H1 (cell line): ENCODE data around the gene POU4F1. TPM values are rescaled to one million over a fixed set of nuclear protein-coding genes. Genes with fewer than 3 reads are reported as not detected.

Experiments used
- BRCA1 ChIP-seq: IDR thresholded peaks from 2 replicates; pipeline ENCODE4 v1.6.1; 2012; ENCODE audit warnings: low read depth, low read length, improper control_type of control experiment
- CHD1 ChIP-seq: IDR thresholded peaks from 2 replicates; pipeline ENCODE4 v1.6.1; 2012; ENCODE audit warnings: low read depth, low read length, improper control_type of control experiment
- CREB1 ChIP-seq: IDR thresholded peaks from 2 replicates; pipeline ENCODE4 v1.6.1; 2012; ENCODE audit warnings: inconsistent platforms
- FOSL1 ChIP-seq: IDR thresholded peaks from 2 replicates; pipeline ENCODE4 v1.6.1; 2011; ENCODE audit warnings: mild to moderate bottlenecking, low read depth, low read length, moderate library complexity; ENCODE audit not compliant: insufficient read depth
- GABPA ChIP-seq: IDR thresholded peaks from 2 replicates; pipeline ENCODE4 v1.6.1; 2011; ENCODE audit warnings: mild to moderate bottlenecking, low read length, moderate library complexity, borderline replicate concordance; ENCODE audit not compliant: insufficient read depth
- KDM1A ChIP-seq: fragments of 200-600, 300-600 bp; sonication (generic); IDR thresholded peaks from 2 replicates; pipeline ENCODE4 v1.7.1; 2016; ENCODE audit warnings: mild to moderate bottlenecking, low read length, borderline replicate concordance
- MAFK ChIP-seq: IDR thresholded peaks from 2 replicates; pipeline ENCODE4 v1.6.1; 2012; ENCODE audit warnings: low read depth, mild to moderate bottlenecking, improper control_type of control experiment, low read length
- POLR2A ChIP-seq, 2 experiments: IDR thresholded peaks; 1 replicate in 1 of 2; 2 replicates in 1 of 2; pipeline ENCODE4 v1.6.1; 2011; ENCODE audit warnings: low read depth in 2 of 2, low read length in 2 of 2, mild to moderate bottlenecking in 2 of 2; ENCODE audit errors: control extremely low read depth in 1 of 2
- RNF2 ChIP-seq: fragments of 200-900, 300-1000 bp; sonication (generic); IDR thresholded peaks from 2 replicates; pipeline ENCODE4 v1.7.1; 2016; ENCODE audit warnings: borderline replicate concordance, low read depth, mild to moderate bottlenecking, antibody characterized with exemption, low read length; ENCODE audit not compliant: poor library complexity, severe bottlenecking; ENCODE audit errors: missing control alignments
- TCF12 ChIP-seq: IDR thresholded peaks from 2 replicates; pipeline ENCODE4 v1.6.1; 2011; ENCODE audit warnings: low read depth, mild to moderate bottlenecking, low read length
- YY1 ChIP-seq: IDR thresholded peaks from 2 replicates; pipeline ENCODE4 v1.6.1; 2011; ENCODE audit warnings: low read depth, mild to moderate bottlenecking, low read length
- polyA plus RNA-seq, 7 experiments: library from polyadenylated mRNA; depleted of rRNA in 3 of 7; stranded (reverse) in 5 of 7; unstranded in 2 of 7; fragments of >200 nt in 5 of 7; fragments of 200-250 nt in 2 of 7; gene quantifications; 1 replicate in 5 of 7; 2 replicates in 1 of 7; 4 replicates in 1 of 7; pipeline versions ENCODE4 v1.2.1 to v1.2.3, GENCODE V29; 2011 to 2013; ENCODE audit warnings: missing spikeins in 2 of 7, mixed read lengths in 2 of 7
- total RNA-seq: library from RNA; stranded (reverse); fragmentation: NEBNext Ultra II Directional; extraction: Animal tissue kit (Norgen Biotek cat#: 25700); gene quantifications from 2 replicates; pipeline ENCODE4 v1.2.1, GENCODE V29; 2021
- TF ChIP-seq, protein P1 (sequence below): fragments of 300-600 bp; sonication (generic); IDR thresholded peaks from 2 replicates; pipeline ENCODE4 v1.7.1; 2012; ENCODE audit warnings: low read length, moderate library complexity, mild to moderate bottlenecking, inconsistent platforms; ENCODE audit not compliant: insufficient replicate concordance

The POU4F1 gene
- total and polyA plus RNA-seq, 2 of the 8 experiments (the other 6 are each of a cell fraction or from before 2014, with no cell fraction given), result 0.09 to 0.32 TPM

DNA sequence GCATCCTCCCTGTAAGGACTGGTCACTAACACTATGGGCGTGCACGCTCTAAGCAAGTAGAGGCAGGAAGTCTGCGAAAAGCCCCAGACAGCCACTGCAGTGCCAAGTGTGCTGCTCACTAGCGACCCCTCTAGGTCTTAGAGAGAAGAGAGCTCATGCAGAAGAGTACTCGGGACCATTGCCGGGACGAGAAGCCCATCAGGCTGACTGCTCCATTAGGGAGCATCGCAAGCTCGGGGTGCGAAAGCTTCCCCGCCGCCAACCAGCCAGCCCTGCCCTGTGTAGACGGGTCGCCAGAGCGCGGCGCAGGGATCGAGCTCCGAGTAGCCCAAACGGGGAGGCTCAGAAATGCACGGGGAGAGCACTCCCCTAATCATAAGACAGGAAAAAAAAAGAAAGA, 16.6 kb downstream of the POU4F1 start (continued):
- TF ChIP-seq, protein P1, sequence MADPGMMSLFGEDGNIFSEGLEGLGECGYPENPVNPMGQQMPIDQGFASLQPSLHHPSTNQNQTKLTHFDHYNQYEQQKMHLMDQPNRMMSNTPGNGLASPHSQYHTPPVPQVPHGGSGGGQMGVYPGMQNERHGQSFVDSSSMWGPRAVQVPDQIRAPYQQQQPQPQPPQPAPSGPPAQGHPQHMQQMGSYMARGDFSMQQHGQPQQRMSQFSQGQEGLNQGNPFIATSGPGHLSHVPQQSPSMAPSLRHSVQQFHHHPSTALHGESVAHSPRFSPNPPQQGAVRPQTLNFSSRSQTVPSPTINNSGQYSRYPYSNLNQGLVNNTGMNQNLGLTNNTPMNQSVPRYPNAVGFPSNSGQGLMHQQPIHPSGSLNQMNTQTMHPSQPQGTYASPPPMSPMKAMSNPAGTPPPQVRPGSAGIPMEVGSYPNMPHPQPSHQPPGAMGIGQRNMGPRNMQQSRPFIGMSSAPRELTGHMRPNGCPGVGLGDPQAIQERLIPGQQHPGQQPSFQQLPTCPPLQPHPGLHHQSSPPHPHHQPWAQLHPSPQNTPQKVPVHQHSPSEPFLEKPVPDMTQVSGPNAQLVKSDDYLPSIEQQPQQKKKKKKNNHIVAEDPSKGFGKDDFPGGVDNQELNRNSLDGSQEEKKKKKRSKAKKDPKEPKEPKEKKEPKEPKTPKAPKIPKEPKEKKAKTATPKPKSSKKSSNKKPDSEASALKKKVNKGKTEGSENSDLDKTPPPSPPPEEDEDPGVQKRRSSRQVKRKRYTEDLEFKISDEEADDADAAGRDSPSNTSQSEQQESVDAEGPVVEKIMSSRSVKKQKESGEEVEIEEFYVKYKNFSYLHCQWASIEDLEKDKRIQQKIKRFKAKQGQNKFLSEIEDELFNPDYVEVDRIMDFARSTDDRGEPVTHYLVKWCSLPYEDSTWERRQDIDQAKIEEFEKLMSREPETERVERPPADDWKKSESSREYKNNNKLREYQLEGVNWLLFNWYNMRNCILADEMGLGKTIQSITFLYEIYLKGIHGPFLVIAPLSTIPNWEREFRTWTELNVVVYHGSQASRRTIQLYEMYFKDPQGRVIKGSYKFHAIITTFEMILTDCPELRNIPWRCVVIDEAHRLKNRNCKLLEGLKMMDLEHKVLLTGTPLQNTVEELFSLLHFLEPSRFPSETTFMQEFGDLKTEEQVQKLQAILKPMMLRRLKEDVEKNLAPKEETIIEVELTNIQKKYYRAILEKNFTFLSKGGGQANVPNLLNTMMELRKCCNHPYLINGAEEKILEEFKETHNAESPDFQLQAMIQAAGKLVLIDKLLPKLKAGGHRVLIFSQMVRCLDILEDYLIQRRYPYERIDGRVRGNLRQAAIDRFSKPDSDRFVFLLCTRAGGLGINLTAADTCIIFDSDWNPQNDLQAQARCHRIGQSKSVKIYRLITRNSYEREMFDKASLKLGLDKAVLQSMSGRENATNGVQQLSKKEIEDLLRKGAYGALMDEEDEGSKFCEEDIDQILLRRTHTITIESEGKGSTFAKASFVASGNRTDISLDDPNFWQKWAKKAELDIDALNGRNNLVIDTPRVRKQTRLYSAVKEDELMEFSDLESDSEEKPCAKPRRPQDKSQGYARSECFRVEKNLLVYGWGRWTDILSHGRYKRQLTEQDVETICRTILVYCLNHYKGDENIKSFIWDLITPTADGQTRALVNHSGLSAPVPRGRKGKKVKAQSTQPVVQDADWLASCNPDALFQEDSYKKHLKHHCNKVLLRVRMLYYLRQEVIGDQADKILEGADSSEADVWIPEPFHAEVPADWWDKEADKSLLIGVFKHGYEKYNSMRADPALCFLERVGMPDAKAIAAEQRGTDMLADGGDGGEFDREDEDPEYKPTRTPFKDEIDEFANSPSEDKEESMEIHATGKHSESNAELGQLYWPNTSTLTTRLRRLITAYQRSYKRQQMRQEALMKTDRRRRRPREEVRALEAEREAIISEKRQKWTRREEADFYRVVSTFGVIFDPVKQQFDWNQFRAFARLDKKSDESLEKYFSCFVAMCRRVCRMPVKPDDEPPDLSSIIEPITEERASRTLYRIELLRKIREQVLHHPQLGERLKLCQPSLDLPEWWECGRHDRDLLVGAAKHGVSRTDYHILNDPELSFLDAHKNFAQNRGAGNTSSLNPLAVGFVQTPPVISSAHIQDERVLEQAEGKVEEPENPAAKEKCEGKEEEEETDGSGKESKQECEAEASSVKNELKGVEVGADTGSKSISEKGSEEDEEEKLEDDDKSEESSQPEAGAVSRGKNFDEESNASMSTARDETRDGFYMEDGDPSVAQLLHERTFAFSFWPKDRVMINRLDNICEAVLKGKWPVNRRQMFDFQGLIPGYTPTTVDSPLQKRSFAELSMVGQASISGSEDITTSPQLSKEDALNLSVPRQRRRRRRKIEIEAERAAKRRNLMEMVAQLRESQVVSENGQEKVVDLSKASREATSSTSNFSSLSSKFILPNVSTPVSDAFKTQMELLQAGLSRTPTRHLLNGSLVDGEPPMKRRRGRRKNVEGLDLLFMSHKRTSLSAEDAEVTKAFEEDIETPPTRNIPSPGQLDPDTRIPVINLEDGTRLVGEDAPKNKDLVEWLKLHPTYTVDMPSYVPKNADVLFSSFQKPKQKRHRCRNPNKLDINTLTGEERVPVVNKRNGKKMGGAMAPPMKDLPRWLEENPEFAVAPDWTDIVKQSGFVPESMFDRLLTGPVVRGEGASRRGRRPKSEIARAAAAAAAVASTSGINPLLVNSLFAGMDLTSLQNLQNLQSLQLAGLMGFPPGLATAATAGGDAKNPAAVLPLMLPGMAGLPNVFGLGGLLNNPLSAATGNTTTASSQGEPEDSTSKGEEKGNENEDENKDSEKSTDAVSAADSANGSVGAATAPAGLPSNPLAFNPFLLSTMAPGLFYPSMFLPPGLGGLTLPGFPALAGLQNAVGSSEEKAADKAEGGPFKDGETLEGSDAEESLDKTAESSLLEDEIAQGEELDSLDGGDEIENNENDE, result no peak
- TF ChIP-seq MAFK, result no peak
- TF ChIP-seq KDM1A, result peak; percentile 18; the same call in 1 of the 2 replicates
- TF ChIP-seq CREB1, result no peak; the same call in 1 of the 2 replicates
- 0 out of 2 replicates have a peak, but pooled peaks have one; percentile 20 for TF ChIP-seq TCF12
- TF ChIP-seq FOSL1, result 0 out of 2 replicates have a peak, but pooled peaks have one; percentile 3
- no peak for TF ChIP-seq POLR2A (IDR thresholded peaks at IDR 0.05; ENCODE audit: control extremely low read depth in 1 of 2, low read depth in 2 of 2, low read length in 2 of 2)
- 0 out of 2 replicates have a peak, but pooled peaks have one; percentile 53 for TF ChIP-seq GABPA
- no peak for TF ChIP-seq BRCA1
- no peak for TF ChIP-seq RNF2
- 0 out of 2 replicates have a peak, but pooled peaks have one; percentile 53 for TF ChIP-seq YY1
- TF ChIP-seq CHD1, result no peak
